B cell (primary cell): ENCODE results near the gene PIK3R1.

Source experiments
- CTCF ChIP-seq: fragments of 200-600 bp; IDR thresholded peaks from one replicate; pipeline ENCODE4 v1.8.0; 2022; ENCODE audit warnings: antibody characterized with exemption, mild to moderate bottlenecking
- EZH2 ChIP-seq: IDR thresholded peaks from 2 replicates; pipeline ENCODE4 v1.6.1; 2012; ENCODE audit warnings: borderline replicate concordance, low read depth, mild to moderate bottlenecking, moderate library complexity, low read length; ENCODE audit not compliant: insufficient read depth, poor library complexity, severe bottlenecking

- TF ChIP-seq CTCF (no peak), EZH2 (no peak)
These were observed 134.6 kb downstream of the PIK3R1 start for GRCh38 chr5:68350176-68350575.
